Body of pancreas (tissue), 4 donors: ENCODE measurements around the gene RBM19.

ENCODE experiments used
- POLR2A ChIP-seq, 3 donors: fragments of 450-650 bp; IDR thresholded peaks; one replicate each; pipeline ENCODE4 v1.6.1; 2016; ENCODE audit warnings: antibody characterized with exemption in 3 of 3, mild to moderate bottlenecking in 2 of 3
- TF ChIP-seq, protein P1 (sequence below), 7 experiments: fragments of 450-650 bp in 4 of 7; fragments of 200-600 bp in 3 of 7; sonication (generic) in 3 of 7; IDR thresholded peaks; one replicate each; pipeline ENCODE4 v1.5.1; 2016 to 2019; ENCODE audit warnings: antibody characterized with exemption in 7 of 7

DNA sequence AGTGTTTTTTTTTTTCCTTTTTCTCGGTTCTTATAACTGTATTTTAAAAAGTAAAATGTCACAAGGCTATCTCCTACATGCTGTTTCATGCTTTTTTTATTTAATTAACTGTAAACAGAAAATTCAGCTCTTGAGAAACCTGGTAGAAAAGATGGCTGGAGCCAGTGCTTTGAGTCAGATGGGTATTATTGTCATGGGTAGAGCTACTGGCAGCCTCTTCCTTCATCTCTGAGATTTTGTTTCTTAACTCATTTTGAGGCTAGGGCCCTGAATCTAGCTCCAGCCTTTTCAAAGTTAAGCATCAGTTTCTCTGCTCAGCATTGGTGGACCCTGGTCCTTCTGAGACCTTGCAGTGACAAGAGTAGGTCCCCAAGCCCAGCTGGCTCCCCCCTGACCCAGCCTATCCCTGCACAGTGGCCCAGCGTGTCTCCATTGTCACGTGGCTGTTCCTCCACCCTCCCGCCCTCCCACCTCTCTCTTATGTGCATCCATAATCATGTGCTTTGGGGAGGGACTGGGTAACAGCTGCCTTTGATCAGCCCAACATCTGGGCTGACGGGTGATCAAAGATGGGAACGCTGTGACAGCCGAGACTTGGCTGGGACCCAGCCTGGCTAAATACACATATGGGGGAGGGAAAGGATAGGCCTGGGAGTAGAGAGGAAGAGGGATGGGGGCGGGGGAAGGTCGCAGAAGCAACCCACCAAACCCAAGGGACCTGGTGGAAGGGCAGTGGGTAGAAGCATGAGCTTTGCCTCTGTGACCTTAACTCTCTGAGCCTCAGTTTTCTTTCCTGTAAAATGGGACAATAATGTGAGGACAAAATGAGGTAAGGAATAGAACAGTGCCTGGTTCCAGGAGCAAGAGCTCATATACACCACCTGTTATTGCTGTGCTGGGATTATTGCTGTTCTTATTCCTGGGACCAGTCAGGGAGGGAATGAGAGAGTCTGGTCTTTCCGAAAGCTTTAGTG lies 24.4 kb upstream of the RBM19 start:
- TF ChIP-seq, protein P1, sequence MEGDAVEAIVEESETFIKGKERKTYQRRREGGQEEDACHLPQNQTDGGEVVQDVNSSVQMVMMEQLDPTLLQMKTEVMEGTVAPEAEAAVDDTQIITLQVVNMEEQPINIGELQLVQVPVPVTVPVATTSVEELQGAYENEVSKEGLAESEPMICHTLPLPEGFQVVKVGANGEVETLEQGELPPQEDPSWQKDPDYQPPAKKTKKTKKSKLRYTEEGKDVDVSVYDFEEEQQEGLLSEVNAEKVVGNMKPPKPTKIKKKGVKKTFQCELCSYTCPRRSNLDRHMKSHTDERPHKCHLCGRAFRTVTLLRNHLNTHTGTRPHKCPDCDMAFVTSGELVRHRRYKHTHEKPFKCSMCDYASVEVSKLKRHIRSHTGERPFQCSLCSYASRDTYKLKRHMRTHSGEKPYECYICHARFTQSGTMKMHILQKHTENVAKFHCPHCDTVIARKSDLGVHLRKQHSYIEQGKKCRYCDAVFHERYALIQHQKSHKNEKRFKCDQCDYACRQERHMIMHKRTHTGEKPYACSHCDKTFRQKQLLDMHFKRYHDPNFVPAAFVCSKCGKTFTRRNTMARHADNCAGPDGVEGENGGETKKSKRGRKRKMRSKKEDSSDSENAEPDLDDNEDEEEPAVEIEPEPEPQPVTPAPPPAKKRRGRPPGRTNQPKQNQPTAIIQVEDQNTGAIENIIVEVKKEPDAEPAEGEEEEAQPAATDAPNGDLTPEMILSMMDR (IDR thresholded peaks at IDR 0.05): no peak
- TF ChIP-seq POLR2A (IDR thresholded peaks at IDR 0.05): no peak
